HG03095 (cell line): ENCODE measurements around the gene MRAP2.
"Not testable (repeated sequence)": the region's sequence is repeated elsewhere in the genome, so short reads cannot be mapped to it uniquely, and the experiment has no call there.

Experiments
- ATAC-seq: cut with Tn5 transposase; IDR thresholded peaks from one replicate; pipeline ENCODE4 v1.9.1; 2021; ENCODE audit warnings: moderate library complexity; ENCODE audit not compliant: unreplicated experiment

The MRAP2 gene

DNA sequence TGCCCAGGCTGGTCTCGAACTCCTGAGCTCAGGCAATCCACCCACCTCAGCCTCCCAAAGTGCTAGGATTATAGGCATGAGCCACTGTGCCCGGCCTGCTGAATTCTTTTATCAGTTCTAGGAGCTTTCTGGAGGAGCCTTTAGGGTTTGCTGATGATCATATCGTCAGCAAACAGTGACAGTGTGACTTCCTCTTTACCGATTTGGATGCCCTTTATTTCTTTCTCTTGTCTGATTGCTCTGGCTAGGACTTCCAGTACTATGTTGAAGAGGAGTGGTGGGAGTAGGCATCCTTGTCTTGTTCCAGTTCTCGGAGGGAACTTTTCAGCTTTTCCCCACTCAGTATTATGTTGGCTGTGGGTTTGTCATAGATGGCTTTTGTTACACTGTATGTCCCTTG is 35.3 kb downstream of the MRAP2 start:
- not testable (repeated sequence) for ATAC-seq

- no peak for ATAC-seq
These were observed 38.9 kb downstream of the MRAP2 start for GRCh38 chr6:84072442-84072997.

DNA sequence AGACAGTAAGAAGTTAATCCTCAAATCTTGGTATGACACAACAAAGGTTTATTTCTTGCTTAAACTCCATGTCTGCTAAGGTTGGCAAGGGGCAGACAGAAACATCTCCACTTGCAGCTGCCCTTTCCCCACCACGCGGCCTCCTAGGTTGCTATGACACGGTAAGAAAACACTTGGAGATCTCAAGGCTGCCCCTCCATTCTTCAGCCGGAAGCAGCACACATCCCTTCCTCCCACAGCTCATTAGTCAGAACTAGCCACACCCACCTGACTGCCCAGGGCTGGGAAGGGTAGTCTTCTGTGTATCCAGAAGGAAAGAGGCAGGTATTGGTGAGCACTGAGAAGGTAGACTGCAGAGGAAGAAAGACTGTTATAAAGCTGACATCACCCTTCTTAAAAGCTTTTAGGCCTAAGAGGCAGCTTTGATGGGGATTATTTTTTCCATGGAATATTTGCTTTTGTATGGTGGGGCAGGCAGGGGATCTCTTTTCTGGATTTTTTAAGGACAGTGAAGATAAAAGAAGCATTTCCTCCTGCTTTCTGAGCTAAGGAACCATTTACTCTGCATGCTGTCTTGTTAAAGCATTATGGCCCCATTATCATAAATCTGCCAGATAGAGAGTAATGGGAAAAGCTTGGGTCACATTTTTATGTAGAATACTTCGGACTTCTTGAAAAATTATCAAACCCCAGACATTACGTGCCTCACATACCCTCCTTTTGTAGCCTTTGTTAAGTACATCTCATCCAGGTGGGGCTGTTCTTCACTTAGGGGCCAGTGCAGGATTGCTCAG is 41.6 kb downstream of the MRAP2 start:
- no peak for ATAC-seq

DNA sequence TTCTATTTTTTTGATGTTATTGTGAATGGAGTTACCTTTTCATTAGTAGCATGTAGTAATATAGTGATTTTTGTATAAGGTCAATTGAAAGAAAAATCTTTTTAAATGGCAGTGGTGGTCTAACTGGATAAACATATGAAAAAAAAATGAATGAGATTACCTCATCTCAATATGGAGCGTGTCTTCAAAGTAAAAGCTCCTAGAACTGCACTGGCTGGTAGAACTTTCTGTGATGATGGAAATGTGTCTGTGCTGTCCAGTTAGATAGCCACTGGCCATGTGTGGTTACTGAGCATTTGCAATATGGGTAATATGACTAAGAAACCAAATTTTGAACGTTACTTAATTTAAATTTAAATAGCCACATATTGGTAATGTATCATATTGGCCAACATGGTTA is 44.1 kb downstream of the MRAP2 start:
- ATAC-seq: no peak

- ATAC-seq: no peak
These were observed 44.8 kb downstream of the MRAP2 start for GRCh38 chr6:84078335-84078734.

DNA sequence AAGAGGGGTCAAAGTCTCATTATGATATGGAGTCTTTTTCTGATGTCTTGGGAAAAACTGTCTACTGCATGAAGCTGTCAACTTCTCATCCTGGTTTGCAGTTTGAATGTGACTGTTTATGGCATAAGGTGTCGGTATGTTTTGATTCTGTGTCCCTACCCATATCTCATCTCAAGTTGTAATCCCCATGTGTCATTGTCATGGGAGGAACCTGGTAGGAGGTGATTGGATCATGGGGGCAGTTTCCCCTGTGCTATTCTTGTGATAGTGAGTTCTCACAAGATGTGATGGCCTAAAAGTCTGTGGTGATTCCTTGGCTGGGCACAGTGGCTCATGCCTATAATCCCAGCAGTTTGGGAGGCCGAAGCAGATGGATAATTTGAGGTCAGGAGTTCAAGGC is 47.6 kb downstream of the MRAP2 start:
- no peak for ATAC-seq

- no peak for ATAC-seq
These were observed 49.2 kb downstream of the MRAP2 start for GRCh38 chr6:84082689-84083265.

DNA sequence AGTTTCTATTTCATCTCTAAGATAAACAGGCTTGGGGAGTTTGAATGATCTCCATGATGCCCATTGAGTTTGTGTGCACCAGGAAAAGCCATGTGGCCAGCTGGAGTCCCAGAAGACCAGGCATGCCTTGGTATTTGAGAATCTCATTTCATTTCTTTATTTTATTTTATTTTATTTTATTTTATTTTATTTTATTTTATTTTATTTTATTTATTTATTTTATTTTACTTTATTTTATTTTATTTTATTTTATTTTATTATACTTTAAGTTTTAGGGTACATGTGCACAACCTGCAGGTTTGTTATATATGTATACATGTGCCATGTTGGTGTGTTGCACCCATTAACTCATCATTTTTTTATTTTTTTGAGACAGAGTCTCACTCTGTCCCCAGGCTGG is 51.1 kb downstream of the MRAP2 start:
- not testable (repeated sequence) for ATAC-seq

- ATAC-seq: no peak
These were observed 52.5 kb downstream of the MRAP2 start for GRCh38 chr6:84086056-84086455.

- ATAC-seq: no peak
These were observed 53.2 kb downstream of the MRAP2 start for GRCh38 chr6:84086545-84087429.

DNA sequence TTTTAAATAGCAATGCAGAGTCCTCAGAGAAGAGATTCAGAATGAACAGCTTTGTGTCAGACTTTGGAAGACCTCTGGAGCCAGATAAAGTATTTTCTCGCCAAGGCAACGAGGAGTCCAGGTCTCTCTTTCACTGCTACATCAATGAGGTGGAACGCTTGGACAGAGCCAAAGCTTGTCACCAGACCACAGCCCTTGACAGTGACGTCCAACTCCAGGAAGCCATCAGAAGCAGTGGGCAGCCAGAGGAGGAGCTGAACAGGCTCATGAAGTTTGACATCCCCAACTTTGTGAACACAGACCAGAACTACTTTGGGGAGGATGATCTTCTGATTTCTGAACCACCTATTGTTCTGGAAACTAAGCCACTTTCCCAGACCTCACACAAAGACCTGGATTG is 55.5 kb downstream of the MRAP2 start:
- ATAC-seq: no peak

DNA sequence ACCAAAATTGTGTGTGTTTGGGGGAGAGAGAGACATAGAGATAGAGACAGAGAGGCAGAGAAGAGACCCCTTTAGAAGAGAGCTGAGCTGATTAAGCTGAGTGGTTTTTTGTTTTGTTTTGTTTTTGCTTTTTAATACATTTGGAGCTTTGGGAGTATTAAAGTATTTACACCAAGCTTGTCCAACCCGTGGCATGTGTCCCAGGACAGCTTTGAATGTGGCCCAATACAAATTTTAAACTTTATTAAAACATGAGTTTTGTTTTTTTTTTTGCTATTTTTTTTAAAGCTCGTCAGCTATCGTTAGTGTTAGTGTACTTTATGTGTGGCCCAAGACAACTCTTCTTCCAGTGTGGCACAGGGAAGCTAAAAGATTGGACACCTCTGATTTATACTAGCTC is 56.0 kb downstream of the MRAP2 start:
- no peak for ATAC-seq

DNA sequence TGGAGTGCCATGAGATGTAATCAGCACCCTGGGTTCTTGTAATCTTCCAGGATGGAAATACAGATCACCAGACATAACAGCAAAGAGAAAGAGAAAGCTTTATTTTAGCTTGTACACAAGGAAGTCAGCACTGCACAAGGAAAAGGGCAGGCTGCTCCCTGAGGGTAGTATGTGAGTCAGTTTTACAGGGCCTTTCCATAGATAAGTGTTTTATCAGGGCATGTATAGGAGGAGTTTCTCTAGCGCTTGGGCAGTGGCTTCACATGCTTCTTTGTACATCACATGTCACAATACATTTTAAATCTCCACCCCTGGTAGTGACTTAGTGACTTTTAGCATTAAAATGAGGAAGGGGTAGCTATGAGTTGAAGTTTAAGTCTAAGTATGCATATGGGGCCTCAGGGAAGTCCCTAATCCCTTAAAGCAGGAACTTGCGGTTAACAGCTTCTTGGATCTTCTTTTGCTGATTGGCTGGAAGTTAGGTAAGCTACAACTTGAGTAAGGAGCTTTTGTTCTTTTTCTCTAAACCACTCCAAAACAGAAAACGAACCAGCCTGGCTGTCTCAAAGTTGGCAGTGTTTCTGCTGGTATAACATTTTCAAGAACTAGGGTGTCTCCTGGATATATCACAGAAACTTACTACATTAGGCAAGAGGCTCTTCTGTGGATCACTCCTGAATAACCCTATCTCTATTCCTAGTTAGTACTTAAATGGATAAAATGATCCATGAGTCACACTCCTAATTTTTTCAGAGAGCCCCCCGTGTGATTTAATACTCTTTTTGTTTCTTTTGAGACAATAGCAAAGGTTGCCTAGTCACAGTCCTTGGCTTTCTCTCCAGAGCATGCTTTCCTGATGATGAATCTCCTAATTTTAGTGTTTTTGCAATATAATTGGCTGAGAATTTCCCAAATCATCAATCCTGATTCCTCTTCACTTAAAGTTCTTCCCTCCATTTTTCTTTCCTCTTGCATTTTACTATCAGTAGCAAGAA is 60.2 kb downstream of the MRAP2 start:
- ATAC-seq: no peak

- no peak for ATAC-seq
These were observed 61.6 kb downstream of the MRAP2 start for GRCh38 chr6:84095156-84095555.

DNA sequence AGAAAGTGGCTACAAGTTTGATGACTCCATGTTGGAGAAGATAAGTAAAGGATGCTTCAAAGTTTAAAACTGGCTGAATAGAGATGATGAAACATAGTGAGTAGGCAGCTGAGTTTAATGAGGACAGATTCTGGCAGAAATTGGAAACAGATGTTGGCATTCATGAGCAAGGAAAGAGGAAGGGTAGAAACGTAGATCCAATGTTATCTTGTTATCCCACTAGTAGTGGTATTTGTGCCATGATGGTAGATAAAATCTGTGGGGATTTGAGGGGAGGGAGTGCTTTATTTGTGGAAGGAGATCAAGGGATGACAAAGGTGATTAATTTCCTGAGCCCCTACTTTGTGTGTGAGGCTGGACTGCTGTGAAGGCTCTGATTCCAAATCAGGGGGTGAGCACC is 69.5 kb downstream of the MRAP2 start:
- no peak for ATAC-seq

DNA sequence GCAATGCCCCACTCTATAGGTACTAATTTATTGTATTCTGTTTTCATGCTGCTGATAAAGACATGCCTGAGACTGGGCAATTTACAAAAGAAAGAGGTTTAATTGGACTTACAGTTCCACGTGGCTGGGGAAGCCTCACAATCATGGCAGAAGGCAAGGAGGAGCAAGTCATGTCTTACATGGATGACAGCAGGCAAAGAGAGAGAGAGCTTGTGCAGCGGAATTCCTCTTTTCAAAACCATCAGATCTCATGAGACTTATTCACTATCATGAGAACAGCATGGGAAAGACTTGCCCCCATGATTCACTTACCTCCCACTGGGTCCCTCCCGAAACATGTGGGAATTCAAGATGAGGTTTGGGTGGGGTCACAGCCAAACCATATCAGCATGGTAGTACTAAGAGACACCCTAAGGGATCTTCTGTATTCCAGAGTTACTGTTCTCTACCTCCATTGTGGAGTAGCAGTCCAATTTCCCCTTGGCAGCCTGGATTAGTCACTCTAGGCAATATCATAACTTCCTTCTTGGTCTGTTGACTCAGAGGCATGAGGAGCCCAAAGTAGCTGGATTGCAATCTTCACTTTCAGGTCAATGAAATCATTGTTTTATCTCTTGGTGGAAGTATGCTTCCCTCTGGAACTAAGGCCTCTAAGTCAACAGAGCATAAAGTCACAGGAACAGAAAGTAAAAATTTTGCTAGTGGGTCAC is 71.8 kb downstream of the MRAP2 start:
- not testable (repeated sequence) for ATAC-seq

DNA sequence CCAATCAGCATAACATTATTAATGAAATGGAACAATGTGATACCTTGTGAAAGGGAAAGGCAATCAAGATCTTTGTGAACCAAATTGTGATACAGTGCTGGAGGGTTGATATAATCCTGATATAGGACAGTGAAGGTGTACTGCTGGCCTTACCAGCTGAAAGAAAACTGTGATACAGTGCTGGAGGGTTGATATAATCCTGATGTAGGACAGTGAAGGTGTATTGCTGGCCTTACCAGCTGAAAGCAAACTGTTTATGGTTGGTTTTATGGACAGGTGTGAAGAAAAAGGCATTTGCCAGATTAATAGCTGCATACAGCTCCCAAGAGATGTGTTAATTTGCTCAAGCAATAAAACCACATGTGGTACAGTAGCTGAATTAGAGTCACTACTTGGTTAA is 73.9 kb downstream of the MRAP2 start:
- ATAC-seq: no peak

GRCh38 chr6:84111351-84111750 is 77.8 kb downstream of the MRAP2 start:
- ATAC-seq: not testable (repeated sequence)

DNA sequence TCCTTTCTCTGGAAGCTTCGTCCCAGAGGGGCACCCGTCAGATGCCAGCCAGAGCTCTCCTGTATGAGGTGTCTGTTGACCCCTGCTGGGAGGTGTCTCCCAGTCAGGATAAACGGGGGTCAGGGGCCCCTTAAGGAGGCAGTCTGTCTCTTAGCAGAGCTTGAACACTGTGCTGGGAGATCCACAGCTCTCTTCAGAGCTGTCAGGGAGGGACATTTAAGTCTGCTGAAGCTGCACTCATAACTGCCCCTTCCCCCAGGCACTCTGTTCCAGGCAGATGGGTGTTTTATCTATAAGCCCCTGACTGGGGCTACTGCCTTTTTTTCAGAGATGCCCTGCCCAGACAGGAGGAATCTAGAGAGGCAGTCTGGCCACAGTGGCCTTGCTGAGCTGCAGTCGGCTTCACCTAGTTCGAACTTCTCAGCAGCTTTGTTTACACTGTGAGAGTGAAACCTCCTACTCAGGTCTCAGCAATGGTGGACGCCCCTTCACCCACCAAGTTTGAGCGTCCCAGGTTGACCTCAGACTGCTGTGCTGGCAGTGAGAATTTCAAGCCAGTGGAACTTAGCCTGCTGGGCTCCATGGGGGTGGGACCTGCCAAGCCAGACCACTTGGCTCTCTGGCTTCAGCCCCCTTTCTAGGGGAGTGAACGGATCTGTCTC is 81.5 kb downstream of the MRAP2 start:
- not testable (repeated sequence) for ATAC-seq
